Measurements from ENCODE around the gene DENND5B.

Gene DENND5B

GRCh38 chr12:31471823-31472222 is 119.1 kb downstream of the DENND5B start:
- DNase-seq (ENCODE audit: low read depth, low spot score) = no peak

- no peak for DNase-seq (ENCODE audit: low read depth, low spot score)
These were observed 119.9 kb downstream of the DENND5B start for GRCh38 chr12:31471051-31471450.

- DNase-seq (ENCODE audit: low read depth, low spot score) = no peak
These were observed 120.5 kb downstream of the DENND5B start for GRCh38 chr12:31470459-31470858.

- DNase-seq (ENCODE audit: low read depth, low spot score) = no peak
These were observed 124.2 kb downstream of the DENND5B start for GRCh38 chr12:31466768-31467167.

GRCh38 chr12:31465002-31465401 is 125.9 kb downstream of the DENND5B start:
- no peak for DNase-seq (ENCODE audit: low read depth, low spot score)

- no peak for DNase-seq (ENCODE audit: low read depth, low spot score)
These were observed 130.9 kb downstream of the DENND5B start for GRCh38 chr12:31460024-31460423.

GRCh38 chr12:31456562-31456961 is 134.4 kb downstream of the DENND5B start:
- DNase-seq (ENCODE audit: low read depth, low spot score) = no peak

GRCh38 chr12:31444736-31445135 is 146.2 kb downstream of the DENND5B start:
- DNase-seq (ENCODE audit: low read depth, low spot score) = no peak

GRCh38 chr12:31440586-31440985 is 150.3 kb downstream of the DENND5B start:
- DNase-seq (ENCODE audit: low read depth, low spot score) = no peak

- DNase-seq (ENCODE audit: low read depth, low spot score) = no peak
These were observed 150.8 kb downstream of the DENND5B start for GRCh38 chr12:31440134-31440533.

- DNase-seq (ENCODE audit: low read depth, low spot score) = no peak
These were observed 159.2 kb downstream of the DENND5B start for GRCh38 chr12:31431721-31432240.

- DNase-seq (ENCODE audit: low read depth, low spot score) = no peak
These were observed 167.5 kb downstream of the DENND5B start for GRCh38 chr12:31423405-31423804.

- no peak for DNase-seq (ENCODE audit: low read depth, low spot score)
These were observed 178.6 kb downstream of the DENND5B start for GRCh38 chr12:31412292-31412801.

GRCh38 chr12:31408763-31409162 is 182.2 kb downstream of the DENND5B start:
- DNase-seq (ENCODE audit: low read depth, low spot score) = no peak

- no peak for DNase-seq (ENCODE audit: low read depth, low spot score)
These were observed 183.4 kb downstream of the DENND5B start for GRCh38 chr12:31407562-31407961.

- no peak for DNase-seq (ENCODE audit: low read depth, low spot score)
These were observed 184.6 kb downstream of the DENND5B start for GRCh38 chr12:31406345-31406744.

GRCh38 chr12:31405021-31405420 is 185.9 kb downstream of the DENND5B start:
- DNase-seq (ENCODE audit: low read depth, low spot score) = no peak

GRCh38 chr12:31403099-31403607 is 187.8 kb downstream of the DENND5B start:
- DNase-seq (ENCODE audit: low read depth, low spot score) = peak; percentile 14

- no peak for DNase-seq (ENCODE audit: low read depth, low spot score)
These were observed 197.9 kb downstream of the DENND5B start for GRCh38 chr12:31393004-31393550.

- DNase-seq (ENCODE audit: low read depth, low spot score) = no peak
These were observed 199.9 kb downstream of the DENND5B start for GRCh38 chr12:31390991-31391390.

GRCh38 chr12:31388713-31389112 is 202.2 kb downstream of the DENND5B start:
- DNase-seq (ENCODE audit: low read depth, low spot score) = no peak

- no peak for DNase-seq (ENCODE audit: low read depth, low spot score)
These were observed 203.5 kb downstream of the DENND5B start for GRCh38 chr12:31387466-31387865.

- DNase-seq (ENCODE audit: low read depth, low spot score) = no peak
These were observed 203.9 kb downstream of the DENND5B start for GRCh38 chr12:31387011-31387410.

GRCh38 chr12:31386364-31386777 is 204.6 kb downstream of the DENND5B start:
- no peak for DNase-seq (ENCODE audit: low read depth, low spot score)

All from activated CD4-positive, CD25-positive, alpha-beta regulatory T cell treated with anti-CD3 and anti-CD28 coated beads, Interleukin-2, amount 50 U/mL, for 16 hours (primary cell).